ENCODE measurements around the gene MAML3.

MAML3 gene

DNA sequence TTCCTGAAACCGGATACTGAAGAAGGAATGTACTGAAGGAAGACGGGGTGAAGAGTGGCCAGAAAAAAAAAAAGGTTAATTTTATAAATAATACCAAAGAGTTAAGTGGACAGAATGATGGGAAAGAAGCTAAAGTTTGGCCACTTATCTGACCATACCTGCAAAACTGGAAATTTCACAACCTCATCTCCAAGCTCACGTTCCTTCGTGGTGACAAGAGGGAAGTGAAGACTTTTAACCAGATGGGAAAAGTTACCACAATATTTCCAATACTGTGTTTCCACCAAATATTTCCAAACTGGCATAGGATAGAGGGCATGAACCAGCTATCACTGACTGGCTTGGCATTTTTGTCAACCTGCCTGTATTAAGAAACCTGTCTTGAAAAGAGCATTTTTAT, 56.4 kb downstream of the MAML3 start:
- no peak for DNase-seq

DNA sequence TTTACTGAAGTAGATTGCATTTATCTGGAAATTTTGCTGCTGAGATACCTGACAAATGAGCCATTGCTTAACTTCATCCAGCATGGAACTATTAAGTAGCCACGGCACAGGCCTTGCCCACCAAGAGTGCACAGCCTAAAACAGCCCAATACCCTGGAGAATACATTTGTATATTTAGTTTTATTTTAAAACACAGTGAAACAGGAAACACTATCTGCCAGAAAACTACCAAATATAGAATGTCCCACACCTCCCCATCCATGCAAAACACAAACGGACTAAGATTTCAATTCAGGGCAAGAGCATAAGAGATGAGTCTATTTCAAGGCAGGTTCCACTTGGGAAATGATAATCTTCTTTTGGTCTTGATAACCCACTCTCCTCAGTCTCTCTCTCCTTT, 57.1 kb downstream of the MAML3 start:
- DNase-seq, result no peak

DNA sequence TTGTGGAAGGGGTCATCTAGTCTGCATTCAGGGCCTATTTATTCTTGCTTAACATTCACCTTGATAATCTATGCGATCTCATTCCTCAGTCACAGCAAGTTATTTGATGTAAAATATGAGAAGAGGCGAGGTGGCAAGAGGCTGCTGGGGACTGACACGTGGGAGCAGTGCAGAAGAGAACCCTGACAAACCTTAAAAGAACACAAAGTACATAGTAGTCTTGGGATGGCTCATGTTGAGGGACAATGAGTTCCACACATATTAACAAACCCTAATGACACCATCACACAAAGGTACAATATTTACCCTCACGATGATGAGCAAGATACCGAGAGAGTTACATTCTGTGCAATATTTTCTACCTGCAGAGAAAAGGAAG, 57.5 kb downstream of the MAML3 start:
- no peak for DNase-seq

DNA sequence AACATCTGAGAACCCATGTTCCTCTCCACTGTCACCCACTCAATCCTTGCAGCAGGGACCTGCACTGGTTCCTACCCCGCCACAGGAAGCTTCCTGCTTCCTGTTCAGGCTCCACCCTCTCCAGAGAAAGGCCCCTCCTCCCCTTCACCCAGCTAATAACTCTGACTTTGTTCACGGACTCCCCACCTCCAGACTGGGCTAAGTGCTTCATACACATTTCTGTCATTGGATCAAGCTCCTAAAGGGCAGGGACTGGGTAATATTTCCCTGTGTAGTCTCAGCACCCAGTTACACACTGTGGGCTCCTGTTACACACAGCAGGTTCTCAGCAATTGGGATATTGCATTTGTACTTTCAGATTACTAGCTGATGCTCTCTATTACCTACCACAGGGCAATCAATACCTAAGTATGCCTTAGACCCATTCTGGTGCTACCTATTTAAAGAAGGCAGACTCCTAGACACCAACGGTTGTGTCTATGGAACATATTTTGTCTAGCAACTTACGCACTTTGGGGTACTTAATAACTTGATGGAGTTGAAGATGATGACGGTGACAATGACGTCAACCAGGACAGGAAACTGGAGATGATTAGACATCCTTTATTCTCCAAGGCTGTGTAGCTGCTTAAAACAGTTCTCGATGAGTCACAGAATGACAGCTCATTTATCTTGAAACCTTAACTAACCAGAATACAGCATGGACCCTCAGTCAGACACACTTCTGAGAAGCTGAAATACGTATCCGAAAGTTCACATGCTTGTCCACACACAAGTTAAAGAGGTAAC, 58.1 kb downstream of the MAML3 start:
- peak; percentile 71 for DNase-seq

DNA sequence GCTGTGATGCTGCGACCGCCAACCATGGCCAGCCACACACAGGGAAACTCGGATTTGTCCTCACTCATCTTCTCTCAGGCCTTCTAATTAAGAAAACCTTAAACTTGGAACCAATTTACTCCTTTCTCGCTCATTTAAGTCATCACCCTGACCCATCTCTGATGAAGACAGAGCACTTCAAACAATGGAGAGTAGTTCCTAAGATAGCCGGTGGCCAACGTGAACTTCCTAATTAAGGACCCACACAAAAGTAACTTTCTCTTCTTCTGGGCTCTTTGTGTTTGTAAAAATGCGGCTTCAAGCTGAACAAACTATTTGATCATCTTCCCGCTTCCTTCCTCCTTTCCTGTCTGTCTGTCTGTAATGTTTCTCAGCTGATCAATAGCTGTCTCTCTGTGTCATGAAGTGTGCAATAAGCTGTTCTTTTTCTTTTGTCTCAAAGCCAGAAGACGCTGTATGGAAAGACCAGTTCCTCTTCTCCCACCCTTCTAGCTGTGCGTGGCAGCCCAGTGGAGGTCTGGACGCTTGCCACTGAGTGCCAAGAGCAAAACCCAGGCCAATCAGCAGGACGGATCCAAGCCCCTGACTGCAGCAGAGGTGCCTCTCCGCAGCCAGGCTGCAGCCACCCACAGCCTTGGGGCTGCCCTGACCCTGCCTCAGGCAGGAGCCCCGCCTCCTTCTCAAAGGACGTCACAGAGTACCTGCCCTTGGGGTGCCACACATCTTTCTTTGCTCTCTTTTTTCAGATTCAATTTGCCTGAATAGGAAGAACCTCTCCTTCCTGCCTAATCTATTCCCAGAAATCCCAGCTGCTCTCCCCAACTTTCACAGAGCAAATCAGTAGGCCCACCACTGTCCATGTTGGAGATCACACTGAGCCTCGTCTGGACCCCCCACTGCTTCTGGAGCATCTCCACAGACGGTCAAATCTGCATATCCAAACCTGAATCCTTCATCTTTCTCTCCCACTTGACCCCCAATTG, 59.3 kb downstream of the MAML3 start:
- DNase-seq, result peak; percentile 61

DNA sequence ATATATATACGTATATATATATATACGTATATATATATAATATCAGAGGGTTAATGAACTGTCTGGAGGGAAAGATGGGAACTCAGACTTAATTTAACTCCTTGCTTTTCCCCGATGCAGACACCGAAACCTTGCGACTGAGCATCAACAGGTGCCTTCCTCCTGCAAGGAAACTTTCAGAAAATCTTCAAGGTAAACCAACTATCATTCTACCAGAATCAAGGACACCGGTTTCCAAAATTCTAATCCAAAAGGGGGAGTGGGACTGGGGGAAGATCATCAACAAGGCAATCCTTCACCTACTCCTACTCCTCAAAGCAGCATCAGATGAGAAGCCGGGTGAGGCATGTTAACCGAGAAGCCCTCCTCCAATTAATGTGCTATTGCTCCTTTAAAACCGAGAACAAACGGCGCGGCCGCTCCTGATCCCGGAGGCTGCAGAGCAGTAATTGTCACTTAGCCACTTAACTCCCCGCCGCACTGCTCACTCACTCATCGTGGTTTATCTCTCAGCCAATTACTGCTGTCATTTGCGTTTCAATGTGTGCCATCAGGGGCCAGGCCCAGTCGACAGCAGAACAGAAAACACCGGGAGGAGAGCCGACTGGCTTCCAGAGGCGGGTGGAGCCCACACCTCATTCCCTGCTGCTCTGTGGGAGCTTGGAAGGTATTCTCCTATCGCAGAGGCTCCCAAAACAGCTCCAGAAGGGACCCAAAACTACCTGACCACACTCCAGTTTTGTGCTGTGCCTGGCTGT, 61.7 kb downstream of the MAML3 start:
- DNase-seq, result no peak

DNA sequence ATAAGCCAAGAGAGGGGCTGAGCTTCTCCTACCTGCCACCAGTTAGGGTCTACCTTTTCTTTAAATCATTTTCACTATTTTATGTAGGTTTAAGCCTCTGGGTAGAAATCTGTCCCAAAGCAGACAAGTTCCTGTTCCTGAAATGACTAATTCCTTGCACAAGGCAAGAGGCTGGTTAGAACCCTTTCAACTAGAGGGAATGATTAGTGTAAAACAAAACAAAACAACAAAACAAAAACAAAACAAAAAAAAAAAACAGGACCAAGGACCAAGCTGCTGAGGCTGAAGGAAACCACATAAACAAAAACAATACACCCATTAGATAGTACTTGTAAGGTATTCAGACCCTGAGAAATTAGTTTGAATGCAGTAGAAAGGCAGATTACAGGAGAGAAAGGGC, 62.7 kb downstream of the MAML3 start:
- DNase-seq, result no peak

DNA sequence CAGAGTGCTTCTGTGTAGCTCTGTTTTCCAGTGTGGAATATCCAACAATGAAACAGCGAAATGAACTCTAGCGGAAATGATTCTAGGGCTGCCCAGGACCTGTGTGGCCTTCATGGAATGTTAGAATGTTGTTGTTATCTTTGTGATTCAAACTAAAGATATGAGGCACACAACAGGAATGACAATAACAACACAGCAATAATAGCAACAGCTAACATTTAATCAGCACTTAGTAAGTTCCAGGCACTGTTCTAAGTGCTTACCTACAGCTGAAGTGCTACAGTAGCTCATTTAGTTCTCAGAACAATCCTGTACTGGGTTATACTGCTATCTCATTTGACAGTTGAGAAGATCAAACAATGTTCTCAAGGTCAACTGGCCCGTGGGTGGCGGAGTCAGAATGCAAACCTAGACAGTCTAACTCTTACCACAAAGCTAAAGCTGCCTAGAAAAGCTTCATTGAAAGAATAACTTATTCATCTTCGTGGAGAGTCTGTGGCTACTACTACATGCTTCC, 63.7 kb downstream of the MAML3 start:
- no peak for DNase-seq

DNA sequence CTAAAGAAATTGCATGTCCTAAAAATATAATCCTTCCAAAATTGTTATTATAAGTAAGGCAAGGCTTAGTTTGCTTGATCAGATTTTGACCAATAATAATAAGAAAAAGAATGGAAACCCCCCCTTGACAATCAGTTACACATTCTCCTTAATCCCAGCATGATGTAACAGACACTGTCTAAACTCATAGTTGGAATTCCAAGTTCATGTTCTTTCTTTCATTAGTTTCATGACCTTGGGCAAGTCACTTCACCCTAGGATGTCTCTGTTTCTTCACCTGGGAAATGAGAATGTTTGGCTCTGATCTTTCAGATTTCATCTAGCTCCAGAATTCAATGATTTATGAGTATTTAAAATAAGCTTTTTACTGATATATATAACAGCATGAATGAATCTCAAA, 64.8 kb downstream of the MAML3 start:
- DNase-seq, result no peak

DNA sequence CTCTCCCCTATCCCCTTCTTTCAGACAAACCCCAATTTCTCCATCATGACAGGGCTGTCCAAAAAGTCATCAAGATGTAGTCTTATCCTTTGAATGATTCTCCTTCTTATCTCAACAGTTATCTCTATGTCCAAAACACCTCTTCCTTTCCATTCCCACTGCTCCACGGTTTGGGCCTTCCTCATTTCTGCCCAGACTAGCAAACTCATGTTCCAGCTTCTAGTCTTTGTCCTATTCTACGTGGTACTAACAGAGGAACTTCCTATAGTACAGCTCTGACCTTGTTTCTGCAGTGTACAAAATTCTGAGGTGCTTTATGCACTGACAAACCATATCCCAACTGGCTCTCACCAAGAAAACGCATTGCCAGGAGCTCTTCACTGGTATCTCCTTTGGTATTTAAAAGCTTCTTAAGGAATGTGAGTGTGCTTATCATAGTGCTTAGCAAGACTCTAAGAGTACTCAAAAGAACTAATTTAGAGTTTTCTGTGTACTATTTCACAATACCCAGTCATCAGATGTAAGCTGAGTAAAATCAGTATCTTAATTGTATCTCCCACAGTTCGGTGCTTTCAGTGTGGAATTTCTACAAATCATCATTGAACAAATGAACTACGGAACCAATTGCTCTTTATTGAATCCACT, 65.5 kb downstream of the MAML3 start:
- no peak for DNase-seq

DNA sequence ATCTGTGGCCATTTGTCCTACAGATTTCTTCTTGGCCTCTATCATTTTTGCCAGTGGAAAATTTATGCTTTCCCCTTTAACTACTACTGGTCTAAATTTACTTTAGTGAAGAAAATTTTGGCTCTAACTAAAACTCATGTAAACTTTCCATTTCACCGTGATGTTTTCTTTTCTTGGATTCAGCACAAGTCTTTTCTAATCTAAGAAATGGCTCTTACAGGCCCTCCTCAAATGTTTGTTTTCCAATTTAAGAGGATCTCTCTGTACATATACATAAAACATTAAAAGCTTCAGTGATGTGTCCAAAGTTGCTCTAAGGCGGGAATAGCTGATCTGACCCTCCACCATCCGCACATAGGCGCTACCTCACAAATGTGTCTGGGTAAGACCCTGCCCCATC, 68.1 kb downstream of the MAML3 start:
- no peak for DNase-seq

DNA sequence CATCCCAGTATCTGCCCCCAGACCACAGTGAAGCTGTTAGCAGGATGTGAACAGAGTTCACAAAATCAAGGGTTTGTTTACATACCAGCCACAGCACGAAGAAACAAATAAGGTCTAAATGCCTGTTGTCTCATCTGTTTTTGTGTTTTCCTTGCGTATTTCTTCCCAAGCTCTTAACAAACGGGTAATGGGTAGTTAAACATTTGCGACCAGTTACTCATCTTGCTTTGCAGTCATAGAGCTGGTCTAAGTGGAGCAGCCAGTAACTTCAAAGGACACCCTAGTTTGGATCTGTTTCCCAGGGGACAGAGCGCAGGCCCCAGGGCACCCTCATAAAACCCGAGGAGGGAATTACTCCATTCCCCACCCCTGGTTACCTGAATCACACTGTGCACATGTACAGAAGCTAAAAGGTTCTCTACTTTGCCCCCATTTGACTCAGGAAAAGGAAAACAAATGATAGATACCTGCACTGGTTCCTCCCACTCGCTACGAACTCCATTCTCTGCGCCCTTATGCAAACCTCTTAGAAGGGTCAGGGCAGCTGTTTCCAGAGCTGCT, 68.8 kb downstream of the MAML3 start:
- no peak for DNase-seq

DNA sequence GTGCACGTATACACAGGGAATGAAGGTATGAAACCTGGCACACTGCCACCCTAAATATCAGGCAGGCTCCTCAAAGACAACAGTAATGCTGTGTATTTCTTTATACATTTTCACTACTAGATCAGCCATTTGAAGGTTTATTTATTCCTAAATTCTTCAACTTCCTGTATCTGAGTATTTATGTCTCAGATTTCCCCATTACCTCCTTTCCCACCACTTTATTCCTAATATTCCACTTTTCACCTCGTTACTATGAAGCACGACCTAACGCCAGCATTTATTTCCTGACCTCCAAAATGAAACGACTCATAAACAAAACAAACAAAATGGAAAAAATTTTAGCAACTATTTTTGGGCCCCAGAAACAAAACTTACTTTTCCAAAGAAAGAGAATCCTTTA, 69.6 kb downstream of the MAML3 start:
- no peak for DNase-seq

DNA sequence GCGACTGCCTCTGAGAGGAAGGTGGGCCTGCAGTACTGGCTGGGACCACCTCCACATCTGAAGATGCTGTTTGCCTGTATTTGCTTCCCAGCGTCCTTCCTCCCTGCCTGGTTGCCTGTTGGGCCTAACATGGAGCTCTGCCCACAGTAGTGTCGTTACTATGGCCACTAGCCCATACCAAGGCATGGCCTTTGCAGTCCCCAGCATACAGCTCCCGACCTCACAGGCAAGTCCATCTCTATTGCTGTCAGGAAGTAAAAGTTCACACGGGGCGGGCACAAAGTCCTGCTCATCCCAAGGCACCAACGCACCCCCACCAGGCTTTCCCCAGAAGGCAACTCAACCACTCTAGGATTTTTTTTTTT, 71.6 kb downstream of the MAML3 start:
- no peak for DNase-seq

DNA sequence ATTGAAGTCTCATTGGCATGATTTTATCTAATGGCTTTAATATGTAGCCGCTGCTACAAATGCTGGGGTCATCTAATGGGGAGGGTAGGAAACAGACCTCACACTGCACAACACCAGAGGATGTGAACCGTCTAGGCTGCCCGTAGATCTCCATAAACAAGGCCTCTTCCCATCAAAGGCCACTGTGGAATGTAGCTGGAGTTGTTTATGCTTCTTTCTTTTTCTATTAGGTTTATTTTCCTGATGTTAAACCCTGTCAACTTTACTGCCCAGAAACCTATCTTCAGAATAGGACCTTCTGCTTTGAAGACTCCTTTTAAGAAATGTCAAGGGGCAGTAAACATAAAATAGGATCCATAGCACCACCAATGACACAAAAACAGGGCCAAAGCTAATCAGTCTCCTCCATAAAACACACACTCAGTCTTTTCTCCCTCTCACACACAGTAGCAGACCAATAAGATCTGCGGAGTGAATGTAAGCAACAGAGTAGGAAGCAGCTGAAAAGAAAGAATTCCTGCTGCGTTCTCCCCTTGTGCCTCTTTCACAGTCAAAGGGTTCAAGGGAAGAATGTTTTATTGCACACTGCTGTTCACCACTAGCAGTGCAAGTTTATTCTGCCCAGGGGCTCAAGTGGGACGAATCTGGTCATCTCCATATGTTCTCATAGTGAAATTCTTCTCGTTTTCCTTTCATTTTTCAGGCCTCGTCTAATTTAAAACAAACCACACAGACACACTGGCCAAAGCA, 72.2 kb downstream of the MAML3 start:
- DNase-seq, result no peak

DNA sequence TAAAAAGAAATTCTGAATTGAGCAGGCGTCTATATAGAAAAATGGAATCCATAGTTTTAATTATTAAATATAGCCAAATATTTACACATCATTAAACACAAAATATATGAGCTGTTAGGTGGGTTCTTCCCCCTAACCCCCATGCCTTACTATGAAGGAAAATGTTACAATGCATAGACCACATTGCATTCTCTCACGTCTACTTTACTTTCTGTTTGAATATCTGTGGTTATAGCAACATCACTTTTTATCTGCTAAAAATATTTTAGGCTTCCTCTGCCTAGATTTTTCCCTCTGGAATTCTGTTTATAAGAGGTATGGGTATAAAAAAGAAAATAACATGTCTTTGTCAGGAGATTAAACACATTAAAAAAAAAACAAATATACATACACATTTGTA, 73.1 kb downstream of the MAML3 start:
- DNase-seq, result no peak

DNA sequence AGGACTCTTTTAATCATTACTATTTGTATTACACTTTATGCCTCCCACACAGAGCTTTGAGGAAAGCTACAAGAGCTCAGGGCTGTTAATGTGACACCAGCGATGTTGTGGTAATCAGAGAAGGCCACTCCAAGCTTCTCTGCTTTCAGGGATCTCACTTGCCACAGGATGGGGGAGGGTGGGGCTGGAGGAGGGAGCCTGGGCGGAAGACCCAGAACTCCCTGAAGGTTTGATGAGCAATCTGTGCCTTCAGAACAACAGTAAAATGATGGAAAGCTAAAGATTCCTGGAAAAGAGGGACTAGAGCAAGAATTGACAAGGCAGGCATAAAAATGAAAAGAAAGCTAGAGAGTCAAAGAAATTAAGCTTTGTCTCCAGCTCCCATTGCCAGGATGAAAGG, 75.6 kb downstream of the MAML3 start:
- DNase-seq, result no peak

DNA sequence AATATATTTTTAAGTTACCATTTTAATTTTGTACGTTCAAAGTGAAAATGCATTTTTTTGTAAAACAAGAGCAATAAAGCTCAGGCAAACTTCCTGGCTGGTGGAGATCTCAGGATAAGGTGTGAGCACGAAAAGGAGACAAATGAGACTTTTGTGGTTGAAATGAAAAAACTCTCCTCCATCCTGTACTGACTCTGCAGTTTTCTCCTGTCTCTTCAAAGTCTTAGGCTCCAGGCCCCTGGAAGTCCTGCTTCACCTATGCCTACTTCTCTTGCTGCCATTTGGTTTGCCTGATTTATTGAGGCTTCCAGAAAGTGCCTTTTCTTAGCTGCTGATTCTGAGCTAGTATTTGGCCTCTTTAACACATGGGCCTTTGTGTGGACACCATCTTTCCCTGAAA, 77.7 kb downstream of the MAML3 start:
- DNase-seq, result no peak

DNA sequence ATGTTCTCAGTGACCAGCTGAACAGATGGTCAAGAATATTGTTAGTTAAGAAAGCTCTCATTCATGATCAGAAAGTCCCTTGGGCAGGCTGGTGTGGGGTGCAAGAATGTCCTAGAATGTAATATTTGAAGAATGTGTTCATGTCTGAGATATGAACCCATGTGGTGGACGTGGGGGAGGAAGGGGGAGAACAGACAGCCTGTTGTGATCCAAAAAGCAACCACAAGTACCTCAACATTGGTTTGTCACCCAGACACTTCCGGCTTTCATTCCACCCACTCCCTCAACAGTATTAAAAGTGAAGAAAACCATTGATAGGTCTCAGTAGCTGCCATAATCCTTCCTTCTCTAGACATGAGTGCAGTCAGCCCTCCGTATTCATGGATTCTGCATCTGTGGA, 82.2 kb downstream of the MAML3 start:
- peak; percentile 66 for DNase-seq

DNA sequence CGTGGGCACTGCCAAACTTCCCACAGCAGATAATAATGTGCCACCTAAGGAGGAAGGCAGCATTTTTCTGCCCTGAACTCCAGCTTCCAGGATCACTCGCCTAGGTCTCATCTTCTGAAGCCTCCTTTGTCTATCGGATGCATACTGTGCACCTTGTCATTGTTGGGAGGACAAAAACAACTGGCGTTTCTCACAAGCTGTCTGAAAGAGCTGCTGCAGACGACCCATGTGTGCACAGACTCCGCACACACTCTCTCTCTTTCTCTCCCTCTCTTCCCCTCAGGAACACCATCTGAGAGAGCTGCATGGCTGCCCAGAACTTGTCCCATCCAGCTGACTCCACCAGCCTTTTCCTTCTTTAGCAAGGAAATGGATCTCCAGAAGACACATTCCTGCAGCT, 83.0 kb downstream of the MAML3 start:
- no peak for DNase-seq

DNA sequence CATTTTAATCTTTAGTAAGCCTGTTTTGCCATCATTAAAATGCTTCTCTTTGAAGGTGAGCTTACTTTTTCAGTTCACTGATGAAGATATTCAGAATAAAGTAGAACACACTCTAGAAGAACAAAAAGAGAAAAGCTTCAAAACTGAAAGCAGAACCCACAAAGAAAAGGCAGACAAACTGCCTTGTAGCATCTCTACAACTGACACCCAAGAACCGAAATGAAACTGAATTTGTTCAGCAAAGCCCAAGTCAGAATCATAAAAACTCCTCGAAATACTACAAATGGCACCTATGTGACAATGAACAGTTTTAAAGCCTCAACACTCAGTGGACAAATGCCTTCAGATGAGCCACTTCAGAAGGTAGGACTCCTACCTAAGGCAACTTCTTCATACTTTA, 83.6 kb downstream of the MAML3 start:
- DNase-seq, result peak; percentile 26

DNA sequence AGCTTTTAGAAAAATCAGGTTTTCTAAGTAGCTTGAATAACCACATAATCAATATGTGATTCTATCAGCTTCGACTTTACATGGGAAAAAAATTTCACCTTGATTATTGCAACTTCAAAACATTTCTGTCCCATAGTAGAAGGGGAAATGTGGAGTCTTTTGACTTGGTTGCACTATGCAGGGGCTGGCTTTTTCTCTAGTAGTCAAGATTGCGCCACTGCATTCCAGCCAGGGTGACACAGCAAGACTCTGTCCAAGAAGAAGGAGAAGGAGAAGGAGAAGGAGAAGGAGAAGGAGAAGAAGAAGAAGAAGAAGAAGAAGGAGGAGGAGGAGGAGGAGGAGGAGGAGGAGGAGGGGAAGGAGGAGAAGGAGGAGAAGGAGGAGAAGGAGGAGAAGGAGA, 84.9 kb downstream of the MAML3 start:
- DNase-seq, result no peak
